Activated naive CD4-positive, alpha-beta T cell treated with anti-CD3 and anti-CD28 coated beads for 36 hours (primary cell): ENCODE measurements around the gene BMF. TPM values are rescaled to one million over a fixed set of nuclear protein-coding genes. Genes with fewer than 3 reads are reported as not detected.

Source experiments
- total RNA-seq, 2 experiments: library from RNA; stranded (reverse); gene quantifications; one replicate each; pipeline ENCODE4 v1.2.3, GENCODE V29; 2021

The BMF gene
- total RNA-seq, 2 experiments from 2014 or later: 9.4 to 10.3 TPM

Other genes starting within 250 kb of the BMF start
- gene GPR176, start 188.6 kb downstream of the BMF start, total RNA-seq: under 1 TPM; 0.17 to 0.24 TPM
- 10 to 100 TPM; 27.4 to 27.6 TPM for gene EIF2AK4, start 174.8 kb downstream of the BMF start, total RNA-seq
- 100 to 1,000 TPM; 185 to 198 TPM for gene SRP14, start 69.7 kb downstream of the BMF start, total RNA-seq
- 100 to 1,000 TPM; 102 to 106 TPM for gene BUB1B, start 52.2 kb upstream of the BMF start, total RNA-seq
- not detected for gene PAK6, start 130.2 kb upstream of the BMF start, total RNA-seq
- gene ANKRD63, start 174.2 kb upstream of the BMF start, total RNA-seq: not detected
- 10 to 100 TPM; 55.0 to 56.7 TPM for gene PLCB2, start 199.1 kb upstream of the BMF start, total RNA-seq
- 1 to 10 TPM; 4.9 to 6.5 TPM for gene INAFM2, start 214.8 kb upstream of the BMF start, total RNA-seq
- gene CCDC9B, start 232.1 kb upstream of the BMF start, total RNA-seq: 1 to 10 TPM; 1.9 to 2.2 TPM
- not detected for gene PHGR1, start 242.2 kb upstream of the BMF start, total RNA-seq
- under 1 TPM in 1 of 2 experiments, not detected in 1; 0.02 TPM for gene DISP2, start 249.3 kb upstream of the BMF start, total RNA-seq